Thyroid gland (tissue), 4 donors: ENCODE data around the gene TENT4A. TPM values are rescaled to one million over a fixed set of nuclear protein-coding genes. Genes with fewer than 3 reads are reported as not detected.

Experiments used
- DNase-seq, 2 donors: peaks; one replicate each; pipeline ENCODE4 v3.0.0-alpha.2; 2019
- H3K27ac ChIP-seq, 3 donors: fragments of 200-600 bp; sonication (generic); 1 replicate in 2 of 3; 2 replicates in 1 of 3; pipeline ENCODE4 v1.5.1; 2016 to 2019; ENCODE audit warnings: mild to moderate bottlenecking in 1 of 3, moderate library complexity in 1 of 3
- H3K27me3 ChIP-seq: fragments of 200-600 bp; sonication (generic); one replicate; pipeline ENCODE4 v1.5.1; 2019
- H3K36me3 ChIP-seq, 2 donors: fragments of 200-600 bp; sonication (generic); one replicate each; pipeline ENCODE4 v1.5.1; 2016 to 2019
- H3K4me1 ChIP-seq, 2 donors: fragments of 200-600 bp; sonication (generic); one replicate each; pipeline ENCODE4 v1.5.1; 2017 to 2019
- H3K4me3 ChIP-seq, 3 donors: fragments of 200-600 bp; sonication (generic); replicated peaks in 1 of 3; 1 replicate in 2 of 3; 2 replicates in 1 of 3; pipeline ENCODE4 v1.5.1; 2016; ENCODE audit warnings: mild to moderate bottlenecking in 1 of 3
- H3K9me3 ChIP-seq: fragments of 200-600 bp; sonication (generic); one replicate; pipeline ENCODE4 v1.5.1; 2017
- CTCF ChIP-seq, 6 experiments: fragments of 200-600 bp in 3 of 6; fragments of 450-650 bp in 3 of 6; sonication (generic) in 3 of 6; IDR thresholded peaks; one replicate each; pipeline ENCODE4 v1.5.1; 2016 to 2019; ENCODE audit warnings: antibody characterized with exemption in 6 of 6, mild to moderate bottlenecking in 2 of 6, inconsistent platforms in 1 of 6, moderate library complexity in 1 of 6
- POLR2A ChIP-seq, 2 donors: fragments of 450-650 bp; IDR thresholded peaks; one replicate each; pipeline ENCODE4 v1.6.1; 2017; ENCODE audit warnings: antibody characterized with exemption in 2 of 2, mild to moderate bottlenecking in 2 of 2, moderate library complexity in 1 of 2
- WGBS, 2 donors: methylation state at CpG; one replicate each; pipeline ENCODE4 v1.1.5; 2017; 5-methylcytosine and 5-hydroxymethylcytosine counted together
- intact Hi-C: fragments of 100-400 bp; cut with DNase I; formaldehyde crosslinking; loops from one replicate; pipeline ENCODE4 v1.15.1; 2023
- total RNA-seq, 4 donors: library from RNA; depleted of rRNA; stranded (reverse); fragments of >200 nt; gene quantifications; one replicate each; pipeline ENCODE4 v1.2.3, GENCODE V29; 2016

The TENT4A gene
- total RNA-seq, 4 donors from 2014 or later = 19.8 to 41.2 (median 29.4) TPM

- peak overlapping the region; percentile 61 to 85 (median 63) for H3K4me3 ChIP-seq
Measured at GRCh38 chr5:6712142-6712576, 1.1 kb upstream of the TENT4A start.

GRCh38 chr5:6712577-6713273 lies 507 bp upstream of the TENT4A start:
- peak overlapping the region; percentile 61 to 85 (median 63) for H3K4me3 ChIP-seq
- WGBS, 2 donors = 0% methylated on average over 7 to 51 of the region's 85 CpGs
- DNase-seq = peak; percentile 96 to 97
- H3K36me3 ChIP-seq = no peaks in the 10 kb centered on the region
- no peaks in the 10 kb centered on the region for H3K9me3 ChIP-seq
- intact Hi-C loops = no loop called here
- peak in 1 of 2 donors; percentile 88 for TF ChIP-seq POLR2A (IDR thresholded peaks at IDR 0.05)
- TF ChIP-seq CTCF (IDR thresholded peaks at IDR 0.05) = peak in 2 of 6 experiments; percentile 1 to 42
- H3K27me3 ChIP-seq = no peaks in the 10 kb centered on the region
- peaks cover 31 to 37% of the 10 kb centered on the region in 2 donors for H3K4me1 ChIP-seq
- H3K27ac ChIP-seq = peak overlapping the region; percentile 77 to 93 (median 79)

More at GRCh38 chr5:6712142-6712576, 1.1 kb upstream of the TENT4A start:
- WGBS, 2 donors = 0% methylated on average over 9 to 16 of the region's 36 CpGs
- intact Hi-C loops = no loop called here
- peak overlapping the region; percentile 77 to 93 (median 79) for H3K27ac ChIP-seq
- no peaks in the 10 kb centered on the region for H3K9me3 ChIP-seq
- H3K36me3 ChIP-seq = no peaks in the 10 kb centered on the region
- peak; percentile 54 to 55 for DNase-seq
- no peaks in the 10 kb centered on the region for H3K27me3 ChIP-seq
- TF ChIP-seq POLR2A (IDR thresholded peaks at IDR 0.05) (no peak), CTCF (IDR thresholded peaks at IDR 0.05) (peak in 1 of 6 experiments; percentile 14)
- H3K4me1 ChIP-seq = peaks cover 25 to 32% of the 10 kb centered on the region in 2 donors

- peak; percentile 37 to 49 for DNase-seq
- Histone ChIP-seq H3K4me1 (peaks cover 31 to 44% of the 10 kb centered on the region in 2 donors), H3K27me3 (no peaks in the 10 kb centered on the region), H3K27ac (peak overlapping the region in 1 of 3 donors; percentile 45), H3K9me3 (no peaks in the 10 kb centered on the region), H3K36me3 (no peaks in the 10 kb centered on the region), H3K4me3 (peak overlapping the region; percentile 38 to 59 (median 44))
- WGBS, 2 donors = 1 to 2% methylated on average over 6 to 8 of the region's 99 CpGs
- intact Hi-C loops = loop anchor here (5.0 kb wide), 1 partner anchor 82 kb away; the partner anchor contains the start of genes NSUN2 and SRD5A1
- TF ChIP-seq CTCF (IDR thresholded peaks at IDR 0.05) (no peak), POLR2A (IDR thresholded peaks at IDR 0.05) (no peak)
Measured at GRCh38 chr5:6714226-6715041, 1.2 kb downstream of the TENT4A start.

GRCh38 chr5:6715271-6715670 lies 2.0 kb downstream of the TENT4A start:
- H3K4me1 ChIP-seq = peaks cover 31 to 50% of the 10 kb centered on the region in 2 donors
- TF ChIP-seq POLR2A (IDR thresholded peaks at IDR 0.05) (no peak), CTCF (IDR thresholded peaks at IDR 0.05) (no peak)
- 51 to 60% methylated on average over 6 of the region's 6 CpGs for WGBS, 2 donors
- H3K36me3 ChIP-seq = no peaks in the 10 kb centered on the region
- peak overlapping the region in 1 of 3 donors; percentile 59 for H3K4me3 ChIP-seq
- H3K27me3 ChIP-seq = no peaks in the 10 kb centered on the region
- DNase-seq = no peak
- H3K9me3 ChIP-seq = no peaks in the 10 kb centered on the region
- intact Hi-C loops = loop anchor here (5.0 kb wide), 1 partner anchor 83 kb away; the partner anchor contains the start of genes NSUN2 and SRD5A1
- H3K27ac ChIP-seq = no peak overlapping the region
